ENCODE data around the gene RFTN1.

DNA sequence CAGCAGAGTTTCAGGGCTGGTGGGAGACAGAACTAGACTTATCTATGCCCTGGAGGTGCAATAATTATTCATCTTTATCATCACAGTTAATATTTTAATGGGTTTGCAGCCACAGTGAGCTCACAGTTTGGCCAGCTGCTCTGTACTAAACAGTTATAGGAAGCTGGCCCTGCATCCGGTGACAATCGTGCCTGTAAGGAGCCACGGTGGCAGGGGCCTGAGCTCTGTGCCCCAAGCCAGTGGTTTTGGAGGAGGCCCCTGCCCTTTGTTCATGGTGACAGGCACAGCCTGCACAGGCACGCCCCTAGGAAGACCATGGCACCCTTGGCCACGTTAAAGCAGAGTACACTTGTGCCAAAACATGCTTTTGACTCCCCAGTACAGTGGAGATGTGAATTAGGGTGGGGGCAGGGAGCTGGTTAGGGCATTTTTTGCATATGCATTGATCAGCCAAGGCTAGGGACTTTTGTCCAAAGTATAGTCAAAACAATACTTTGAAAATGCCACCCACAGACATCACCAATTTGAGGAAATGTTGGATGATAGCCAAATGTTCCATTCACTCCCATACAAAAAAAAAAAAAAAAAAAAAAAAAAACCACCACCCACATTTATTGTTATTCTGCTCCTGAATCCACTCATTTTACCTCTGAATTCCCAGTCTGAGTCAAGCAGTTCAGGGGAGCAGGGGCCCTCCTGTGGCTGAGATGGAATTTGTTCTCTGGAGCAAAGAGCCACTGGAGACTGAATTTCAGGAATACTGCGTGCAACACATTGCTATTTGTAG is 3.4 kb upstream of the RFTN1 start:
- TF ChIP-seq, protein P1, sequence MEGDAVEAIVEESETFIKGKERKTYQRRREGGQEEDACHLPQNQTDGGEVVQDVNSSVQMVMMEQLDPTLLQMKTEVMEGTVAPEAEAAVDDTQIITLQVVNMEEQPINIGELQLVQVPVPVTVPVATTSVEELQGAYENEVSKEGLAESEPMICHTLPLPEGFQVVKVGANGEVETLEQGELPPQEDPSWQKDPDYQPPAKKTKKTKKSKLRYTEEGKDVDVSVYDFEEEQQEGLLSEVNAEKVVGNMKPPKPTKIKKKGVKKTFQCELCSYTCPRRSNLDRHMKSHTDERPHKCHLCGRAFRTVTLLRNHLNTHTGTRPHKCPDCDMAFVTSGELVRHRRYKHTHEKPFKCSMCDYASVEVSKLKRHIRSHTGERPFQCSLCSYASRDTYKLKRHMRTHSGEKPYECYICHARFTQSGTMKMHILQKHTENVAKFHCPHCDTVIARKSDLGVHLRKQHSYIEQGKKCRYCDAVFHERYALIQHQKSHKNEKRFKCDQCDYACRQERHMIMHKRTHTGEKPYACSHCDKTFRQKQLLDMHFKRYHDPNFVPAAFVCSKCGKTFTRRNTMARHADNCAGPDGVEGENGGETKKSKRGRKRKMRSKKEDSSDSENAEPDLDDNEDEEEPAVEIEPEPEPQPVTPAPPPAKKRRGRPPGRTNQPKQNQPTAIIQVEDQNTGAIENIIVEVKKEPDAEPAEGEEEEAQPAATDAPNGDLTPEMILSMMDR (IDR thresholded peaks at IDR 0.05), result peak; percentile 50 to 76 (median 66)
- TF ChIP-seq POLR2A (IDR thresholded peaks at IDR 0.05), result no peak

Data from uterus (tissue), 2 donors.